ENCODE data around the gene ZNF844. TPM values are rescaled to one million over a fixed set of nuclear protein-coding genes. Genes with fewer than 3 reads are reported as not detected.
"Not testable (repeated sequence)": the region's sequence is repeated elsewhere in the genome, so short reads cannot be mapped to it uniquely, and the experiment has no call there.

ZNF844 gene
- total and polyA plus RNA-seq, 2 donors from 2014 or later: 7.4 to 28.1 TPM

DNA sequence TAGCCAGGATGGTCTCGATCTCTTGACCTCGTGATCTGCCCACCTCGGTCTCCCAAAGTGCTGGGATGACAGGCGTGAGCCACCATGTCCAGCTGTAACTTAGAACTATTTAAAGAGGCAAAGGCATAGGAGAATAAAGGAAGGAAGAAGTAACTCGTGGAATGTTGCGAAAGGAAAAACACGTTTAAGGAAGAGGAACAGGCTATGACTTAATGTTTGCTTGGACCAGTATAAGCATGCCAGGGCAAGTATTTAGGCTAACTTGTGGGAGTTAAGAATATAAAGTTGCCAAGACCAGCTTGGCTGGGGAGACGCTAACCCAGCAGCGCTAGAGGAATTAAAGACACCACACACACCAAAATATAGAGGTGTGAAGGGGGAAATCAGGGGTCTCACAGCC is 33.5 kb downstream of the ZNF844 start:
- no peak for TF ChIP-seq CTCF (IDR thresholded peaks at IDR 0.05; ENCODE audit: borderline replicate concordance, extremely low read depth, insufficient read depth)
- FAIRE-seq: no peak

GRCh38 chr19:12103909-12104308 is 39.4 kb downstream of the ZNF844 start:
- H3K36me3 ChIP-seq (ENCODE audit: control insufficient read depth in 2 of 3, insufficient read depth in 3 of 3, low read length in 3 of 3); H3K27ac ChIP-seq (ENCODE audit: low read depth in 2 of 2, low read length in 2 of 2); FAIRE-seq; H3K4me1 ChIP-seq (ENCODE audit: control insufficient read depth in 2 of 3, insufficient read depth in 2 of 3, low read depth in 1 of 3, low read length in 3 of 3); H3K4me3 ChIP-seq (ENCODE audit: low read length in 3 of 3); H3K9me3 ChIP-seq (ENCODE audit: control insufficient read depth in 2 of 3, insufficient read depth in 1 of 3, low read length in 3 of 3); H3K27me3 ChIP-seq (ENCODE audit: control insufficient read depth, insufficient read depth, low read length); intact Hi-C loops (cut with DNase I); H3K9ac ChIP-seq (ENCODE audit: low read length in 3 of 3); DNase-seq: not testable (repeated sequence)

More for the DNA sequence above, 33.5 kb downstream of the ZNF844 start:
- no peaks in the 10 kb centered on the region for H3K9me3 ChIP-seq (ENCODE audit: control insufficient read depth in 2 of 3, insufficient read depth in 1 of 3, low read length in 3 of 3)
- H3K27ac ChIP-seq (ENCODE audit: low read depth in 2 of 2, low read length in 2 of 2): no peak overlapping the region
- DNase-seq: no peak
- H3K9ac ChIP-seq (ENCODE audit: low read length in 3 of 3): no peak overlapping the region
- no peaks in the 10 kb centered on the region for H3K4me1 ChIP-seq (ENCODE audit: control insufficient read depth in 2 of 3, insufficient read depth in 2 of 3, low read depth in 1 of 3, low read length in 3 of 3)
- intact Hi-C loops (cut with DNase I): no loop called here
- H3K27me3 ChIP-seq (ENCODE audit: control insufficient read depth, insufficient read depth, low read length): no peaks in the 10 kb centered on the region
- no peaks in the 10 kb centered on the region for H3K36me3 ChIP-seq (ENCODE audit: control insufficient read depth in 2 of 3, insufficient read depth in 3 of 3, low read length in 3 of 3)
- no peak overlapping the region for H3K4me3 ChIP-seq (ENCODE audit: low read length in 3 of 3)

- Histone ChIP-seq H3K9me3 (ENCODE audit: control insufficient read depth in 2 of 3, insufficient read depth in 1 of 3, low read length in 3 of 3) (peaks cover 0 to 28% (median 6%) of the 10 kb centered on the region in 3 donors), H3K4me3 (ENCODE audit: low read length in 3 of 3) (no peak overlapping the region), H3K4me1 (ENCODE audit: control insufficient read depth in 2 of 3, insufficient read depth in 2 of 3, low read depth in 1 of 3, low read length in 3 of 3) (no peaks in the 10 kb centered on the region), H3K27me3 (ENCODE audit: control insufficient read depth, insufficient read depth, low read length) (no peaks in the 10 kb centered on the region), H3K27ac (ENCODE audit: low read depth in 2 of 2, low read length in 2 of 2) (no peak overlapping the region), H3K36me3 (ENCODE audit: control insufficient read depth in 2 of 3, insufficient read depth in 3 of 3, low read length in 3 of 3) (peaks cover 2 to 18% (median 14%) of the 10 kb centered on the region in 3 donors), H3K9ac (ENCODE audit: low read length in 3 of 3) (no peak overlapping the region)
- intact Hi-C loops (cut with DNase I): no loop called here
- no peak for TF ChIP-seq CTCF (IDR thresholded peaks at IDR 0.05; ENCODE audit: borderline replicate concordance, extremely low read depth, insufficient read depth)
- DNase-seq: no peak
- no peak for FAIRE-seq
Observed at GRCh38 chr19:12111176-12111575, 46.6 kb downstream of the ZNF844 start.

DNA sequence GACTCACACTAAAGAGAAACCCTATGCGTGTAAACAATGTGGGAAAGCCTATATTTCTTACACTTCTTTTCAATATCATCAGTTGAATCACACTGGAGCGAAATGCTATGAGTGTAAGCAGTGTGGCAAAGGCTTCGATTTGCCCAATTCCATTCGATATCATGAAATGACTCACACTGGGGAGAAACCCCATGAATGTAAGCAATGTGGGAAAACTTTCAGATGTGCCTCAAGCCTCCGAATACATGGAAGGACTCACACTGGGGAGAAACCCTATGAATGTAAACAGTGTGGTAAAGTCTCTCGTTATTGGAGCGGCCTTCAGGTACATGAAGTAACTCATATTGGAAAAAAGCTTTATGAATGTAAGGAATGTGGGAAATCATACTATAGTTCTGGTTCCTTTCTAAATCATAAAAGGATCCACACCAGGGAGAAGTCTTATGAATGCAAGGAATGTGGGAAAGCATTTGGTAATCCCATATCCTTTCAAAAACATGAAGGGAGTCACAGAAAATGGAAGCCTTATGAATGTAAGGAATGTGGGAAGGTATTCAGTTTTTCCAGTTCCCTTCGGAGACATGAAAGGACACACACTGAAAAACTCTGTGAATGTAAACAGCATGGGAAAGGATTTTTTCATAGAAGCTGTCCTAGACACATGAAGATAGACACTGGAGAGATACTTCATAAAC is 47.6 kb downstream of the ZNF844 start:
- no peak for TF ChIP-seq CTCF (IDR thresholded peaks at IDR 0.05; ENCODE audit: borderline replicate concordance, extremely low read depth, insufficient read depth)
- FAIRE-seq (no peak), DNase-seq (no peak)
- Histone ChIP-seq H3K27ac (ENCODE audit: low read depth in 2 of 2, low read length in 2 of 2) (no peak overlapping the region), H3K9me3 (ENCODE audit: control insufficient read depth in 2 of 3, insufficient read depth in 1 of 3, low read length in 3 of 3) (peaks cover 0 to 28% (median 6%) of the 10 kb centered on the region in 3 donors), H3K36me3 (ENCODE audit: control insufficient read depth in 2 of 3, insufficient read depth in 3 of 3, low read length in 3 of 3) (peaks cover 2 to 18% (median 14%) of the 10 kb centered on the region in 3 donors), H3K4me3 (ENCODE audit: low read length in 3 of 3) (no peak overlapping the region), H3K9ac (ENCODE audit: low read length in 3 of 3) (no peak overlapping the region), H3K4me1 (ENCODE audit: control insufficient read depth in 2 of 3, insufficient read depth in 2 of 3, low read depth in 1 of 3, low read length in 3 of 3) (no peaks in the 10 kb centered on the region), H3K27me3 (ENCODE audit: control insufficient read depth, insufficient read depth, low read length) (no peaks in the 10 kb centered on the region)
- intact Hi-C loops (cut with DNase I): no loop called here
